NCI-H2196 (cell line): ENCODE measurements around the gene SGK1.

Experiments
- DNase-seq: peaks from one replicate; lab custom pipeline; 2025; ENCODE audit not compliant: unreplicated experiment; lab: John Stamatoyannopoulos, UW

The SGK1 gene

GRCh38 chr6:134173366-134173725, 144.6 kb downstream of the SGK1 start:
- no peak for DNase-seq

GRCh38 chr6:134172706-134173365, 145.1 kb downstream of the SGK1 start:
- no peak for DNase-seq

- no peak for DNase-seq
Measured at GRCh38 chr6:134172020-134172705, 145.7 kb downstream of the SGK1 start.

GRCh38 chr6:134171517-134171916, 146.4 kb downstream of the SGK1 start:
- DNase-seq: no peak

GRCh38 chr6:134170844-134171243, 147.1 kb downstream of the SGK1 start:
- DNase-seq: no peak

- no peak for DNase-seq
Measured at GRCh38 chr6:134169871-134170486, 147.9 kb downstream of the SGK1 start.

GRCh38 chr6:134168590-134169208, 149.2 kb downstream of the SGK1 start:
- DNase-seq: no peak

GRCh38 chr6:134166511-134167261, 151.2 kb downstream of the SGK1 start:
- no peak for DNase-seq

GRCh38 chr6:134165561-134166201, 152.2 kb downstream of the SGK1 start:
- no peak for DNase-seq

GRCh38 chr6:134164300-134164699, 153.6 kb downstream of the SGK1 start:
- DNase-seq: no peak

GRCh38 chr6:134162932-134163331, 155.0 kb downstream of the SGK1 start:
- no peak for DNase-seq

GRCh38 chr6:134161041-134161440, 156.9 kb downstream of the SGK1 start:
- no peak for DNase-seq

- no peak for DNase-seq
Measured at GRCh38 chr6:134152767-134153485, 165.0 kb downstream of the SGK1 start.

- no peak for DNase-seq
Measured at GRCh38 chr6:134148566-134148965, 169.3 kb downstream of the SGK1 start.

- DNase-seq: no peak
Measured at GRCh38 chr6:134147034-134147533, 170.8 kb downstream of the SGK1 start.

GRCh38 chr6:134146268-134147033, 171.5 kb downstream of the SGK1 start:
- DNase-seq: no peak

- DNase-seq: no peak
Measured at GRCh38 chr6:134145786-134146185, 172.1 kb downstream of the SGK1 start.

GRCh38 chr6:134138226-134138975, 179.5 kb downstream of the SGK1 start:
- no peak for DNase-seq
